ENCODE results near the gene SMARCD1.

SMARCD1 gene

GRCh38 chr12:50084775-50085614 lies at the start of gene SMARCD1:
TSS of gene SMARCD1 (plus strand) at chr12:50085342. CDS start at chr12:50085370, 28 bp downstream.
- H3K4me1 ChIP-seq (ENCODE audit: control insufficient read depth, insufficient read depth, low read length) = no peaks in the 10 kb centered on the region
- H3K9me3 ChIP-seq (ENCODE audit: control insufficient read depth, low read length) = no peaks in the 10 kb centered on the region
- H3K4me3 ChIP-seq (ENCODE audit: low read length) = peak within 1 kb of the TSS; percentile 79
- H3K27me3 ChIP-seq (ENCODE audit: control insufficient read depth, insufficient read depth, low read length) = no peaks in the 10 kb centered on the region
- H3K36me3 ChIP-seq (ENCODE audit: control insufficient read depth, insufficient read depth, low read length) = no peaks in the 10 kb centered on the region
- H3K9ac ChIP-seq (ENCODE audit: low read length) = peak within 1 kb of the TSS; percentile 77

GRCh38 chr12:50038336-50038735 lies 46.8 kb upstream of the SMARCD1 start:
- H3K4me3 ChIP-seq (ENCODE audit: low read length) = no peak overlapping the region
- H3K4me1 ChIP-seq (ENCODE audit: control insufficient read depth, insufficient read depth, low read length) = peaks cover 9% of the 10 kb centered on the region
- H3K36me3 ChIP-seq (ENCODE audit: control insufficient read depth, insufficient read depth, low read length) = no peaks in the 10 kb centered on the region
- H3K9me3 ChIP-seq (ENCODE audit: control insufficient read depth, low read length) = no peaks in the 10 kb centered on the region
- H3K9ac ChIP-seq (ENCODE audit: low read length) = no peak overlapping the region
- no peaks in the 10 kb centered on the region for H3K27me3 ChIP-seq (ENCODE audit: control insufficient read depth, insufficient read depth, low read length)

GRCh38 chr12:50039151-50039835 lies 45.8 kb upstream of the SMARCD1 start:
- H3K4me1 ChIP-seq (ENCODE audit: control insufficient read depth, insufficient read depth, low read length) = peaks cover 9% of the 10 kb centered on the region
- H3K9me3 ChIP-seq (ENCODE audit: control insufficient read depth, low read length) = no peaks in the 10 kb centered on the region
- no peaks in the 10 kb centered on the region for H3K36me3 ChIP-seq (ENCODE audit: control insufficient read depth, insufficient read depth, low read length)
- no peak overlapping the region for H3K4me3 ChIP-seq (ENCODE audit: low read length)
- no peaks in the 10 kb centered on the region for H3K27me3 ChIP-seq (ENCODE audit: control insufficient read depth, insufficient read depth, low read length)
- H3K9ac ChIP-seq (ENCODE audit: low read length) = no peak overlapping the region

DNA sequence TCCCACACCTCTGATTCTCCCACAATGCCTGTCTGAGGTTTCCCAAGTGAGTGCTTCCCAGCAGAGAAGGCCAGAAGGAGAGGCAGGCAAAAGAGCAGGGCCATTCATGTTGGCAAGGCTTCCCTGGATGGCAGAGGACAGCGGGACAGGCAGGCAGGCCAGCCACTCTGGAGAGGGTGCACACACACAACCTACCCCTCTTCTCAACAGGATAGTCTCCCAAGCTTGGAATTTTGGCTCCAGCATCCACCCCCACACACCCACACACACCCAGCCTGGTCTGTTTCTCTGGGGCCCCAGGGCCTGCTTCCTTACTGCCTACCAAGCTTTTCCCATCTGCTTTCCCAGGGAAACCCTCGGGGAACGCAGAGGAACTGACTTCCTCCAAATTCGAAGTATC lies 44.5 kb upstream of the SMARCD1 start:
- Histone ChIP-seq H3K4me1 (ENCODE audit: control insufficient read depth, insufficient read depth, low read length) (peaks cover 9% of the 10 kb centered on the region), H3K9me3 (ENCODE audit: control insufficient read depth, low read length) (no peaks in the 10 kb centered on the region), H3K9ac (ENCODE audit: low read length) (no peak overlapping the region), H3K27me3 (ENCODE audit: control insufficient read depth, insufficient read depth, low read length) (no peaks in the 10 kb centered on the region), H3K36me3 (ENCODE audit: control insufficient read depth, insufficient read depth, low read length) (no peaks in the 10 kb centered on the region), H3K4me3 (ENCODE audit: low read length) (no peak overlapping the region)

GRCh38 chr12:50041062-50041860 lies 43.9 kb upstream of the SMARCD1 start:
- Histone ChIP-seq H3K36me3 (ENCODE audit: control insufficient read depth, insufficient read depth, low read length) (no peaks in the 10 kb centered on the region), H3K4me1 (ENCODE audit: control insufficient read depth, insufficient read depth, low read length) (peaks cover 9% of the 10 kb centered on the region), H3K4me3 (ENCODE audit: low read length) (no peak overlapping the region), H3K9ac (ENCODE audit: low read length) (no peak overlapping the region), H3K9me3 (ENCODE audit: control insufficient read depth, low read length) (no peaks in the 10 kb centered on the region), H3K27me3 (ENCODE audit: control insufficient read depth, insufficient read depth, low read length) (no peaks in the 10 kb centered on the region)

DNA sequence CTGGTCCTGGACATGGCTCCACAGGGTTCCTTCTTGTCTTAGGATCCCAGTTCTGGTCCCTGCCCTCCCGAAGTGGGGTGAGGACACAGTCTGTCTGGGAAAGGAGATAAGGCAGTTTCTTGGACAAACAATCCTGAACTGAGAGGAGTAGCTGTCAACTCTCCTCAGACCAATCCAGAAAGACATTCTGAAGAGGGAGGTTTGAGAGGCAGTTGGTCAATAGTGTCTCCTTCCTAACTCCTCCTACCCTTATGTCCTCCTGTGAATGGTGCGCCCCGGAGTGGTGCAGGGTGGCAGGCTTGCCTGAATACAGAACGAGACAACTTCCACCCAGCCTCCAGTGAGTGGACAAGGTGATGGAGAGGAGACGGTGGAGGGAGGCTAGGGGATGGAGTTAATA lies 43.2 kb upstream of the SMARCD1 start:
- Histone ChIP-seq H3K27me3 (ENCODE audit: control insufficient read depth, insufficient read depth, low read length) (no peaks in the 10 kb centered on the region), H3K4me1 (ENCODE audit: control insufficient read depth, insufficient read depth, low read length) (peaks cover 9% of the 10 kb centered on the region), H3K9ac (ENCODE audit: low read length) (no peak overlapping the region), H3K36me3 (ENCODE audit: control insufficient read depth, insufficient read depth, low read length) (no peaks in the 10 kb centered on the region), H3K4me3 (ENCODE audit: low read length) (no peak overlapping the region), H3K9me3 (ENCODE audit: control insufficient read depth, low read length) (no peaks in the 10 kb centered on the region)

- peaks cover 9% of the 10 kb centered on the region for H3K4me1 ChIP-seq (ENCODE audit: control insufficient read depth, insufficient read depth, low read length)
- no peak overlapping the region for H3K9ac ChIP-seq (ENCODE audit: low read length)
- no peaks in the 10 kb centered on the region for H3K36me3 ChIP-seq (ENCODE audit: control insufficient read depth, insufficient read depth, low read length)
- H3K9me3 ChIP-seq (ENCODE audit: control insufficient read depth, low read length) = no peaks in the 10 kb centered on the region
- H3K4me3 ChIP-seq (ENCODE audit: low read length) = no peak overlapping the region
- H3K27me3 ChIP-seq (ENCODE audit: control insufficient read depth, insufficient read depth, low read length) = no peaks in the 10 kb centered on the region
These were observed 42.4 kb upstream of the SMARCD1 start for GRCh38 chr12:50042693-50043092.

GRCh38 chr12:50043308-50043707 lies 41.8 kb upstream of the SMARCD1 start:
- H3K36me3 ChIP-seq (ENCODE audit: control insufficient read depth, insufficient read depth, low read length) = no peaks in the 10 kb centered on the region
- no peak overlapping the region for H3K4me3 ChIP-seq (ENCODE audit: low read length)
- peaks cover 9% of the 10 kb centered on the region for H3K4me1 ChIP-seq (ENCODE audit: control insufficient read depth, insufficient read depth, low read length)
- no peak overlapping the region for H3K9ac ChIP-seq (ENCODE audit: low read length)
- no peaks in the 10 kb centered on the region for H3K9me3 ChIP-seq (ENCODE audit: control insufficient read depth, low read length)
- H3K27me3 ChIP-seq (ENCODE audit: control insufficient read depth, insufficient read depth, low read length) = no peaks in the 10 kb centered on the region

DNA sequence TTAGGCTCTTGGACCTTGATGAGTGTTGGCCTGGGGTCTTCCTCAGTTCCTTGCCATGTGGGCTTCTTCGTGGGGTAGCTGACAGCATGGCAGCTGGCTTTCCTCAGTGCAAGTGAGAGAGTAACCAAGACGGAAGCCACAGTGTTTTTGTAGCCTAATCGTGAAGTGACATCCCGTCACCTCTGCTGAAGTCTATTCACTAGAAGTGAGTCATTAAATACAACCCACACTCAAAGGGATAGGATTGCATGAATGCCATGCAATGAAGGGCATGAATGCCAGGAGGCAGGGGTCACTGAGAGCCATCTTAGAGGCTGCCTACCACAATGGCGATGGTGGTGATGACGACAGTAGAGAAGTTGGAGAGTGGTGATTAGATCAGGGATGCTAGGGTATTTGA lies 41.3 kb upstream of the SMARCD1 start:
- Histone ChIP-seq H3K9me3 (ENCODE audit: control insufficient read depth, low read length) (no peaks in the 10 kb centered on the region), H3K36me3 (ENCODE audit: control insufficient read depth, insufficient read depth, low read length) (no peaks in the 10 kb centered on the region)

DNA sequence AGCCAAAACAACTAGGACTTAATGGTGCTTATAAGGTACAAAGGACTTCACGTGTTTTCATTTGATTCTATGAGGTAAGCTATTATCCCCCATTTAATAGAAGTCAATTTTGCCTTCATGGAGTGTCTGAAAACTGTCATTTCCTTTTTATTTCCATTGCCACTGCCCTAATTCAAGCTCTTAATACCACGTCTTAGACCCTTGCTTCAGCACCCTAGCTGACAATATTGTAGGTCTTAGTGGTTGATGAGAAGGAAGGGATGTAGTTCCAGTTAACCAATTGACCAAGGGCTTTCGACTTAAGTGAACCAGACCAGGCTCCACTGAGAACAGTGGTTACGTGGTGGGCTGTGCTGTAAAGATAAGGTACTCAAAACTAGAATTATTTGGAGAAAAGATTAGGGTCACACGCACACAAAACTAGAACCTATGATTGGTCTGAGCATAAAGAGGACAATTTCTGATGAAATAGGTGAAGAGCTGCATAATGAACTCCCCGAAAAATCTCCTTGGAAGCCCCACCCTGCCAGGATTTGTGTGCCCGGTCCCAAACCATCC lies 37.4 kb upstream of the SMARCD1 start:
- Histone ChIP-seq H3K4me1 (ENCODE audit: control insufficient read depth, insufficient read depth, low read length) (peaks cover 27% of the 10 kb centered on the region), H3K4me3 (ENCODE audit: low read length) (no peak overlapping the region), H3K36me3 (ENCODE audit: control insufficient read depth, insufficient read depth, low read length) (no peaks in the 10 kb centered on the region), H3K27me3 (ENCODE audit: control insufficient read depth, insufficient read depth, low read length) (peaks cover 12% of the 10 kb centered on the region), H3K9ac (ENCODE audit: low read length) (no peak overlapping the region), H3K9me3 (ENCODE audit: control insufficient read depth, low read length) (no peaks in the 10 kb centered on the region)

More for the DNA sequence above, 41.3 kb upstream of the SMARCD1 start:
- Histone ChIP-seq H3K4me1 (ENCODE audit: control insufficient read depth, insufficient read depth, low read length) (peaks cover 9% of the 10 kb centered on the region), H3K9ac (ENCODE audit: low read length) (no peak overlapping the region), H3K27me3 (ENCODE audit: control insufficient read depth, insufficient read depth, low read length) (no peaks in the 10 kb centered on the region), H3K4me3 (ENCODE audit: low read length) (no peak overlapping the region)

DNA sequence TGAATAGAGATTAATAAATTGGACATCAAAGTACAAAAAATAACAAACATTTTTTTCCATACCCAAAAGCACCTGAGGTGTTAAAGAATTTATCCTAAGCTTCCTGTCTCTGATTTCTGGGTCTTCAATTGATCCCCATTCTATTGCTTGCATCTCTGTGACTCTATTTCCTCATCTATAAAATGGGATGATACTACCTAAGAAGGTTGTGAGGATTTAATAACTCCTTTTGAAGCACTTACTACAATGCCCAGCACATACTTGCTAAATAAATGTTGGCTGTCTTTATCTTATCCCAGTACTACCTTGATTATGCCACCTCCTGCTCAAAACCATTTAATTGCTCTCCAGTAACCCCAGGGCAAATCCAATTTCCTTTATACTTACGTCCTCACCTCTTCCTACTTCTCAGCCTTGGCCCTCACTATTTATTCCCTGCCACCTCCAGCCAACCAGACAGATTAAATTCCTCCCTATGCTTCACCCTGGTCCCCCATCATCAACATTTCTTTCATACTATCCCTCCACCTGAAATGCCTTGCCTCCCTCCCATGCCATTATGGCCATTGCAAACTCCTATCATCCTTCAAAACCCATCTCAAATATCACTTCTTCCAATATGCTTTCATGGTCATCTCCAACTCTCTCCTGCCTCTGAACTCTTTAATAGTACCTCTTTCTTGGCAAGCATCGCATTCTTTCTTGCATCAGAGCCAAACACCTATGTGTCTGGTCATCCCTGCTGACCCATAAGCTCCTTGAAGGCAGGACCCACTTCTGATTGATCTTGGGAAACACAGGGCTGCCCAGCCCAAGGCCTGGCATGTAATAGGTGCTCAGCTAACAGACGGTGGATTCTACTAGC lies 35.7 kb upstream of the SMARCD1 start:
- no peak overlapping the region for H3K9ac ChIP-seq (ENCODE audit: low read length)
- peaks cover 12% of the 10 kb centered on the region for H3K27me3 ChIP-seq (ENCODE audit: control insufficient read depth, insufficient read depth, low read length)
- no peaks in the 10 kb centered on the region for H3K9me3 ChIP-seq (ENCODE audit: control insufficient read depth, low read length)
- H3K4me1 ChIP-seq (ENCODE audit: control insufficient read depth, insufficient read depth, low read length) = peaks cover 27% of the 10 kb centered on the region
- no peak overlapping the region for H3K4me3 ChIP-seq (ENCODE audit: low read length)
- no peaks in the 10 kb centered on the region for H3K36me3 ChIP-seq (ENCODE audit: control insufficient read depth, insufficient read depth, low read length)

Measured in mucosa of stomach (tissue), 1 donor.